ENCODE data around the gene ZNF592.

- no peak for TF ChIP-seq CTCF (IDR thresholded peaks at IDR 0.05)
- TF ChIP-seq POLR2A (IDR thresholded peaks at IDR 0.05) = no peak
Measured at GRCh38 chr15:84721371-84721770, 27.0 kb upstream of the ZNF592 start.
